ENCODE results near the gene CASS4. TPM values are rescaled to one million over a fixed set of nuclear protein-coding genes. Genes with fewer than 3 reads are reported as not detected.

Gene CASS4
- total RNA-seq, 3 donors from 2014 or later, result 0.61 to 1.0 (median 0.77) TPM

GRCh38 chr20:56414842-56415765, 3.0 kb downstream of the CASS4 start:
- DNase-seq (no peak), ATAC-seq (peak; percentile 21)
- H3K9me3 ChIP-seq, result no peaks in the 10 kb centered on the region
- intact Hi-C loops (cut with DNase I, micrococcal nuclease), result no loop called here
- H3K4me3 ChIP-seq, result no peak overlapping the region
- TF ChIP-seq CTCF (IDR thresholded peaks at IDR 0.05), result no peak
- no peaks in the 10 kb centered on the region for H3K36me3 ChIP-seq (ENCODE audit: low read depth)
- no peaks in the 10 kb centered on the region for H3K4me1 ChIP-seq (ENCODE audit: low read depth)

- Histone ChIP-seq H3K36me3 (ENCODE audit: low read depth) (no peaks in the 10 kb centered on the region), H3K9me3 (no peaks in the 10 kb centered on the region), H3K4me3 (no peak overlapping the region), H3K4me1 (ENCODE audit: low read depth) (no peaks in the 10 kb centered on the region)
- ATAC-seq (no peak), DNase-seq (no peak)
- TF ChIP-seq CTCF (IDR thresholded peaks at IDR 0.05), result no peak
- intact Hi-C loops (cut with DNase I, micrococcal nuclease), result no loop called here
Measured at GRCh38 chr20:56417402-56417801, 5.3 kb downstream of the CASS4 start.

GRCh38 chr20:56417911-56418310, 5.9 kb downstream of the CASS4 start:
- H3K4me3 ChIP-seq, result no peak overlapping the region

GRCh38 chr20:56418385-56418861, 6.4 kb downstream of the CASS4 start:
- H3K4me1 ChIP-seq (ENCODE audit: low read depth), result no peaks in the 10 kb centered on the region
- intact Hi-C loops (cut with DNase I, micrococcal nuclease), result no loop called here
- TF ChIP-seq CTCF (IDR thresholded peaks at IDR 0.05), result no peak
- no peaks in the 10 kb centered on the region for H3K9me3 ChIP-seq
- H3K36me3 ChIP-seq (ENCODE audit: low read depth), result no peaks in the 10 kb centered on the region
- ATAC-seq (peak; percentile 29), DNase-seq (no peak)
- H3K4me3 ChIP-seq, result no peak overlapping the region

More at GRCh38 chr20:56417911-56418310, 5.9 kb downstream of the CASS4 start:
- Histone ChIP-seq H3K9me3 (no peaks in the 10 kb centered on the region), H3K36me3 (ENCODE audit: low read depth) (no peaks in the 10 kb centered on the region), H3K4me1 (ENCODE audit: low read depth) (no peaks in the 10 kb centered on the region)
- intact Hi-C loops (cut with DNase I, micrococcal nuclease), result no loop called here
- no peak for ATAC-seq
- DNase-seq, result no peak
- no peak for TF ChIP-seq CTCF (IDR thresholded peaks at IDR 0.05)

- intact Hi-C loops (cut with DNase I, micrococcal nuclease), result no loop called here
- TF ChIP-seq CTCF (IDR thresholded peaks at IDR 0.05), result no peak
- ATAC-seq (no peak), DNase-seq (no peak)
- H3K4me1 ChIP-seq (ENCODE audit: low read depth), result no peaks in the 10 kb centered on the region
- no peaks in the 10 kb centered on the region for H3K36me3 ChIP-seq (ENCODE audit: low read depth)
- no peak overlapping the region for H3K4me3 ChIP-seq
- no peaks in the 10 kb centered on the region for H3K9me3 ChIP-seq
Measured at GRCh38 chr20:56420028-56420427, 8.0 kb downstream of the CASS4 start.
